LHCN-M2 (cell line): ENCODE results near the gene GLDC. TPM values are rescaled to one million over a fixed set of nuclear protein-coding genes. Genes with fewer than 3 reads are reported as not detected.

Experiments
- DNase-seq: peaks from one replicate; pipeline ENCODE4 v3.0.0-alpha.2; 2012; ENCODE audit warnings: low read depth
- total RNA-seq: library from RNA; depleted of rRNA; stranded (reverse); fragments of >200 nt; gene quantifications from 2 replicates; pipeline ENCODE4 v1.2.3, GENCODE V29; 2014

GLDC gene
- total RNA-seq, 1 experiment from 2014 or later: 2.8 TPM

DNA sequence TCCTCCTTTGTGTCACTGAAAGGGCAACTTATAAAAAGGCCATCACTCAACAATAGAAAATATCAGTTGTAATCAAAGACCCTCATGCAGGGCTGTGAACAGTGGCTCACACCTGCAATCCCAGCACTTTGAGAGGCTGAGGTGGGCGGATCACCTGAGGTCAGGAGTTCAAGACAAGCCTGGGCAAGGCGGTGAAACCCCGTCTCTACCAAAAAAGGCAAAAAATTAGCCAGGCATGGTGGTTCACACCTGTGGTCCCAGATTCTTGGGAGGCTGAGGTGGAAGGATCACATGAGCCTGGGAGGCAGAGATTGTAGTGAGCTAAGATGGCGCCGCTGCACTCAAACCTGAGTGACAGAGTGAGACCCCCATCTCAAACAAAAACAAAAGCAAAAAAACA lies 24.7 kb downstream of the GLDC start:
- no peak for DNase-seq

DNA sequence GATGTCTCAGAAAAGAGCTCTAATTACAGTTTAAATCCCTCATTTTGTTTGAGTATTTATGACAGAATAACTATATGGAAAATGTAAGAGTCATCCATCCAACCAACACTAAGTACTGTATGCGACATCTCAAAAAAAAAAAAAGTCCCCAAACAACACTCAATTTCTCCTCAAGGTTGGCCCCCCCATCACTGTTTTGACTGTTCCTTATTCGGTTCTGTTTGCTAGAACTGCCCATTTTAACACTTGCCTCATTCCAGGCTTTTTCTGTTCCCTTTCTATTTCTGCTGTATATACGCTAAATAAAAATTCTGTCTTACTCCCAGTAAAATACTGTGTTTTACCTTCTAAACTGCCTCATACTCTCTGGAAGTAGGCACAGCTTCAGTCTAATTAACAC lies 25.2 kb downstream of the GLDC start:
- DNase-seq: no peak

DNA sequence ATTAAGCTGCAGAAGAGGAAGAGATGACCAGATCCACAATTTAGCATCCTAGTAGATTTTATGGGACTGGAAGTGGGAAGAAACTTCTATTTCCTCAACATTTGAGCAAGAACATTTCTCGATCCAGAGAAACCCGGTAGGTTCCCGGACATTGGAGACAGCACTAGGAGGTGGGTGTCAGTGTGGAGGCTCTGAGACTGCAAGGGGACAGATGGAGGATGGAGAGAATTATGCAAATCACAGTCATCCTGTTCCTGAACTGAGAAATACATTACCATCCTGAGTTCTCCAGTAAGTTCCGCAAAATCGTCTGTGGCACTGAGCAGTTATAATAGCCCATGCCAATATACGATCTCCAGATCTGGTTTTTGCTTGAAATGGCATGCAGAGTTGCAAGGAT lies 25.6 kb downstream of the GLDC start:
- DNase-seq: no peak

DNA sequence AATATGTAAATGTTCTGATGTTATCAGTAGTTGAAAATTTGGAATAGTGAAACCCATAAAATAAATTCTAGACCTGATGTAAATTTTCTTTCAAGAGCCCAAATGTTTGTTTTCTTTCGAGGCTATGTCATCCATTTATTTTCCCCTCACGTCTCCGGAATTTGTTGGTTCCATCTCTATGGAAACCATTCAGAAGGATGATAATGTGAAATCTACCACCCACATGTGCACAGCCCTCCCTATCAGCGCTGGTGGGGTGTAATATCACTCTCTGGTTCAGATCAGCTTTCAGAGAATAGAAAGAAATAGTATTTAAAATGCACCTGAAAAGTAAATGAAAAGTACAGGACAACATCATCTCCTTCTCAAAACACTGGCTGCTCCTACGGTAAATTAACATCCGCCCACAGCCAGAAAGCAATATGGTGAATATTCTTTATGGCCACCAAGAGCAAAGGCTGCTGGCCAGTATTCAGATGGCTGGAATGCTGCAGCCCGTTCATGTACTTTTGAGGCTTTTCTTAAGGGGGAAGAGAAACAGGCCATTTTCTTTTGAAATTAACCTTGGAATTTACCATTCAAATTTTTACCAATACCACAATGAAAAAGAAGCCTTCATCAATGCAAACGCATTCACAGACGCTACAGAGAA lies 28.5 kb downstream of the GLDC start:
- no peak for DNase-seq

DNA sequence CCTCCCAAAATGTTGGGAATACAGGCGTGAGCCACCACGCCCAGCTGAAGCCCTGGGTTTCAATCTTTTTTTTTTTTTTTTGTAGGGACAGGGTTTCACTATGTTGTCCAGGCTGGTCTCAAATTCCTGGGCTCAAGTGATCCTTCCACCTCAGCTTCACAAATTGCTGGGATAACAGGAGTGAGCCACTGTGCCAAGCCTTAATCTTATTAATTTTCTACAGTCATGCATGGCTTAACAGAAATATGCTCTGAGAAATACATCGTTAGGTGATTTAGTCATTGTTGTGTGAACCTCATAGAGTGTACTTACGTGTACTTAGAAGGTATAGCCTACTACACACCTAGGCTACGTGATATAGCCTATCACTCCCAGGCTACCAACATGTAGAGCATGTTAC lies 31.0 kb downstream of the GLDC start:
- no peak for DNase-seq

DNA sequence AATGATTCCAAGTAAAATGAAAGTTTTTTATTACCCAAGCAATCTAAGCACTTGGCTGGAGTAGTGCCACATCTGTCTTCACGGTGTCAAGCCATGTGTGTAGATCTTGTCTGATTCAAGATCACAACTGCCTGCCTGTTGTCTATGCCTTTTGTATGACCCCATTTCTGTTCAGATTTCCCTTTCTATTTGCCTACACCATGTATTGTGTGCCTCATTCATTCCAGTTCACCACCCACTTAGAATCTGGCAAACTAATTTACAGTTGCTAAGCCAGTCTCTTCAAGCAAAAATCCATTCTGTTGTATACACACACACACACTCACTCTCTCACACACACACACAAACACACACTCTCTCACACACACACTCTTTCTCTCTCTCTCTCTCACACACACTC lies 33.7 kb downstream of the GLDC start:
- no peak for DNase-seq

DNA sequence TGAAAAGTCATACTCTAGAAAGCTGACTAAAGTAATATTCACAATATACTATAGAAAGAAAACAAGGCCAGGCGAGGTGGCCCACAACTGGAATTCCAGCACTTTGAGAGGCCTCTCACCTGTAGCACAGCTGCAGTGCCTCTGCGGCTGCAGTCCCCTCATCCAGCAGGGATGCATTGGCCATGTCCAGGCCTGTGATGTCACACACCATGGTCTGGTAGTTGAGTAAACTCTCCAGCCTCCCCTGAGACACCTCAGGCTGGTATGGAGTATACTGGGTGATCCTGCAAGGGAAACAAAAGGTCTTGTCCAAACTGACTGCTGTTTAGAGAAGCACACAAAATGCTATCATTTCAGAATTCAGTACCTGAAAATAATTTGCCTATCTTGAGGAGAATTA lies 35.5 kb downstream of the GLDC start:
- no peak for DNase-seq

DNA sequence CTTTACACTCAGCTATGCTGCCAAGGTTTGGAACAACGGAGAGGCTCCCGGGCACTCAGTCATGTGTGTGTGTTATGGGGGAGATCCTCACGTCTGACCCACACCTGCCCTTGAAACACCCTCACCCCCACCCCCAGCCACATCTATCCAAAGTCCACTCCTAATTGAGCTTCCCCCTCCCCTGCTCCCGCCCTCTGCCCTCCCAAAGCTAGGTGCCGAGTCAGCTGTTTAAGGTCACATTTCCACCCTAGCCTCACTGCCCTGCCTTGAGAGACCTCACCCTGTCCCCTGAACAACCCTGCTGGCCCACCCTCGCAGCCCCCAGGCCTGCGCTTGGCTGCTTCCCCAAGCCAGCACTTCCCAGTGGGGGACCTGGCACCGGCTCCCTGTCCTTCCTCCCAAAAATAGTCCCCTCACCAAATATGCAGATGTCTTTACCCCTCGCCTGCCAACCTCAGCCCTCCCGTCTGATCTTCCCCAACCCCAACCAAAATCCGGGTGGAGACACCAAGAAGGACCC lies 36.0 kb downstream of the GLDC start:
- DNase-seq: no peak

DNA sequence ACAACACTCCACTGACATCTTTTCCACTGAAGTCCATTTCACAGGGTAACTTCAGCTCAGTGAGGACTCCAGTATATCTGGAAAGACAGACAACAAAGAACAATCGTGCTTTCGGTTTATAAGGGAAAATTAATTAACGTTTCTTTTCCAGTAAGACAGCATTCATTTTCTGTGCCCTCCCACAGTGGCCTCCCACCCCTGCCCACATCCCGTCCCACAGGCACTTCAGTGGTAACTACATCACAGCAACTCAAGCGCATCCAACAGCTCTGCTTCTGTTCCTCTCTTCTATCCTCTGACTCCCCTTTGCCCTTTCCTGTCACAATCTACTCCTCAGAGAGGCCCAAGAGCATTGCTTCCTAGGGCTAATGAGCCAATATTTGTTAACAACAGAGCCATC lies 40.3 kb downstream of the GLDC start:
- no peak for DNase-seq

DNA sequence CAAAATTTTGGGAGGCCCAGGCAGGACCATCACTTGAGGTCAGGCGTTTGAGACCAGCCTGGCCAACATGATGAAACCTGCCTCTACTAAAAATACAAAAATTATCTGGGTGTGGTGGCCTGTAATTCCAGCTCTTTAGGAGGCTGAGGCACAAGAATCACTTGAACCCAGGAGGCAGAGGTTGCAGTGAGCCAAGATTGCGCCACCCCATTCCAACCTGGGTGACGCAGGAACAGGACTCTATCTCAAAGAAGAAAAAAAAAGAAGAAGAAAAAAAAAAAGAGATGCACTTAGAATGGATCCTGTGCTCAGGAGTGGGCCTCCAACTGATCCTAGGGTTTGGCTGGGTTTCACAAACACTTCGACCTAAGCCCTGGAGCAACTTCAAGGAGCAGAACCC lies 45.1 kb downstream of the GLDC start:
- no peak for DNase-seq

DNA sequence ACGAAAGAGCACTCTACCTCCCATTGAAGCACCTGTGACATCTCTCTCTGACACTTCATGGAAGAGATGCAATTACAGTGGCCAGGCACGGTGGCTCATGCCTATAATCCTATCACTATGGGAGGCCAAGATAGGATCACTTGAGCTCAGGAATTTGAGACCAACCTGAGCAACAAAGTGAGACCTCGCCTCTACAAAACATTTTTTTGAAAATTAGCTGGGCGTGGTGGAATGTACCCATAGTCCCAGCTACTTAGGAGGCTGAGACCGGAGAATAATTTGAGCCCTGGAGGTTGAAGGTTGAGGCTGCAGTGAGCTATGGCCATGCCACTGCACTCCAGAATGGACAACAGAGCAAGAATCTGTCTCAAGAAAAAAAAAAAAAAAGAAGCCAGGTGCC lies 45.5 kb downstream of the GLDC start:
- no peak for DNase-seq

DNA sequence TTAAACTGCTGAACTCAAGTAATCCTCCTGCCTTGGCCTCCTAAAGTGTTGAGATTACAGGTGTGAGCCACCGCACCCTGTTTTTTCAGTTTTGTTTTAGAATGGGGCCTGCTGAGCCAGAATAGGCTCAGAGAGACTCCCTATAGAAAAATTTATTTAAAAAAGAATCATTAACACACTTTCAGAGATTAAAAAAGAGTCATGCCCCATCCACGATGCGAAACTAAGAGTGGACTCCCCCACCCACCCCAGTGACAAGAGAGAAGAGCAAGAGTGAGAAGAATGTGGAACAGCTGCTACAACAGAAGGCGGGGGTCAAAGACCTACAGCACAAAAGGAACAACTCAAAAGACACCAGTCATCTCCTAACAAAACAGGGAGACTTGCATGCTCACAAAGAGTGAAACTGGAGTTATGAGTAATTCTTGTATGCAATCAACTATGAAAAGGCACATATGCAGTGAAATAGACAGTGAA lies 47.2 kb downstream of the GLDC start:
- DNase-seq: peak; percentile 51

DNA sequence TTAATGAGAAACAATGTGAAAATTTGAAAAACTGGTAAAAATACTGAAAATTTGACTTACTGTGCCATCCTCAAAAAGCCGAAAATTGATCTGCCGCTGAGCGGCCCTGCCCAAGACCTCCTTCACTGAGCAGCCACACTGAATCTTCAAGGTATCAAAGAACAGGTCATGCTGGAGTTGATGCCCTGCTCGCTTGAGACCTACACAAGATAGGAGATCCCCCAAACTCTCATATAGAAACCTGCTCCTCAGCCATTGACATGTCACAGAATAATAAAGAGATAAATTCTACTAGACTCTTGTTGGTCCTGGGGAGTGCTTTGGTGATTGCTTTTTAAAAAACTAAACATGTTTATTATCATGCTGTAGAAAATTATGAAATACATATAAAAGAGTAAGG lies 52.7 kb downstream of the GLDC start:
- no peak for DNase-seq

DNA sequence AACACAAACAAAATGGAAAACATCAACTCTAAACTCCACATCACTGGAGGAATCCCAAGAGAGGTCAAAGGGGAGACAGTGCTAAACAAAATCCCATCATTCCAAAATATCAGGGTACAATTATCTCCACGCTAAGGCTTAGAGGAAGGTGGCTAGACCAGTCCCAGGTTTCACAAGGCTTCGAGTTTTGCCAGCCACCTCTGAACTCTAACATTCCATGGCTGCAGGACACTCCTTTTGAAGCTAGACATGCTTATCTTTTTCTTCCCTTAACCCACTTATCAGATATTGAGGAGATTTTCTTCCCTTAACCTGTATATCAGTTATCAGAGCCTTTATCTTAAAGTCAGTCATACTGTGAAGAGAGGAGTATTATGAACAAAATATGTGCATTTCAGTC lies 53.3 kb downstream of the GLDC start:
- DNase-seq: no peak

DNA sequence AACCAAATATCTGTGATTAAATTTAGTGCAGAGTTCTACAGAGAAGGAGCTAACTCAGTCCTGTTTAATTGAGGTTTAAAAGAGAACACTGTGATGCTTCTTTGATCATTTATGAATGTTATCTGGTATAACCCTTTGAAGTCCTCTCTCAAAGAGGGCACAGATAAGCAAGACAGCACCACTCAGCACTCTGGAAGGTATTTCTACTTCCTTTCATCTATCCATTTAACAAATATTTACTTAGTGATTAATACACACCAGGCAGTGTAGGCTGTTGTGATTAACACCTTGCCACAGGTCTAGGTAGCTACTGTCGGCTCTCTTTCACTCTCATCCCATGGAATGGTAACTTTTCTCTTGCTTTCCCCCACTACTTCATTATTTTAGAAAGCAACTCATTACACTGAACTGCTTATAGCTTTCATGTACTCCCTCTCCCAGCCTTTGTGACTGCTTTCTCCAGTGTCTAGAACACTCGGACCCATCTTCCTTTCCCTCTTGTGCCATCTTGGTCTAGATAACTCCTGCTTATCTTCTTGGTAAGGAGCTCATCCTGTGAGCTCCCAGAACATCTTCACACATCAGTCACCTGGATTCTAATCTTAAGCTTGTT lies 54.7 kb downstream of the GLDC start:
- no peak for DNase-seq

DNA sequence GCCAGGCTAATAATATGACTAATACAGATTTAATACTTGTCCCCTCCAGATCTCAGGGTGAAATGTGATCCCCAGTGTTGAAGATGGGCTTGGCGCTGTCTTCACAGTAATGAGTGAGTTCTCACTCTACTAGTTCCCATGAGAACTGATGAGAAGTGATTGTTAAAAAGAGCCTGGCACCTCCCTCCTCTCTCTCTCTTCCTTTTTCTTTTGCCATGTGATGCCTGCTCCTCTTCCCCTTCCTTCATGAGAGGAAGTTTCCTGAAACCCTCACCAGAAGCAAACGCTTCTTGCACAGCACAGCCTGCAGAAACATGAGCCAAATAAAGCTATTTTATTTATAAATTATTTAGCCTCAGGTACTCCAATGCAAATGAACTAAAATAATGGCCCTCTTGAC lies 55.2 kb downstream of the GLDC start:
- no peak for DNase-seq

DNA sequence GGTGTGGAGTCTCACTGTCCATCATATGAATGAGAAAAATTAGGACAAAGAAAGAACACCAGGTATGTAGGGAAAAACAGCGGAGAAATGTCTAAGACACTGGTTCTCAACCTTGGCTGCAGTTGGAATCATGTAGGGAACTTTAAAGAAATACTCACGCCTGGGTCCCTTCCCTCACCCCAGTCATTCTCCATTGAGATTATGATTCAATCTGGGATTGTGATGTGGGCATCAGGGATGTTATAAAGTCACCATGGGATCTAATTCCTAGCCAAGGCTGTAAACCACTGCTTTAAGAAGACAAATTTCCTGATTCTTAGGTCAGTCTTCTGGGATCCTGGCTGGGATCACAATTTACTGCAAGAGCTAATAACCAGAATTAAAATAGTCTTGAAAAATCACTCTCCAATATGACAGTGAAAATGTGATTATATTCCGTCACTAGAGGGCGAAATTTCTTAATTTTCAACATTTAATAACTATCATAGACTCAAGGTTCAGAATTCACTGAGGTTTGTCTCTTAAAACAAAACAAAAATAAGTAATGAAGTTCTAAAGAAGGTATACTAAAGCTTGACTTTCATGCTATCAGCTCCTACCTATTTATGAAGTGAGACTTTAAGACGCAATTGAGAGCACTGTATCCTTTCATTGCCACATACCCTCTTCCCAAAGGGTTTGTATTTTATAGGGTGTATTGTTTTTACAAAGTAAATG lies 60.5 kb downstream of the GLDC start:
- peak; percentile 39 for DNase-seq

DNA sequence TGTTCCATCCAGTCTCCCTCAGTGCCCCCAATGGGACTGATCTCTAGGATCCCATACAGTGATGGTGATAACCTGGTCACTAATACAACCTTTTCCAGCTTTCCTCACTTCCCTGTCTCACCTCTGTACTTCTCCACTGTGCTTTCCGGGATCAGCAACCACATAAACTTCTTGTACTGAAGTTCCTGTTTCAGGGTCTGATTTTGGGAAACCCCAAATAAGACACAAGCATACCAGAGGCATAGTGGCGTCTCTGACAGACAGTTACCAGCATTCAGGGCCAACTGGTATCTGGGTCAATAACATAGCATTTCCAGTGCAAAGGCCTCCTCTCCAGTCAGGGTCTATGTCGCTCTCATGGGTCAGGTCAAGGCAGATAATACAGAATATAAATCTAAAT lies 64.3 kb downstream of the GLDC start:
- DNase-seq: no peak

DNA sequence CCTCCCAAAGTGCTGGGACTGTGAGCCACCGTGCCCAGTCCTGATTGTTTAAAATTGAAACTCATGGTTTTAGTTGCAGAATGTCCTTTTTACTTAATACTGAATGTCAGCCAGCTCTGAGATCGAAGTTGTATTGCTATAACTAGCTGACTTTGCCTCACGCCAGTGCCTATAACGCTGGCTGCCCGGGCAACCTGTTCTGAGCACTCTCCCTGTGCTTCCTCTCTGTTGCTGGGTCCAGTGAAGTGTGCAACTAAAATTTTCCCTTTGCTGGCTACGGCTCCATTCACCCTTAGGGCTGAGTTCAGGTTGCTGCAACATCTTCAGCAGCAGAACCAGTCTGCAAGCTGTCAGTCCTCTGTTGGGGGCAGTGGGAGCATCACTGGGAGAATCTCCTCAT lies 65.9 kb downstream of the GLDC start:
- no peak for DNase-seq

DNA sequence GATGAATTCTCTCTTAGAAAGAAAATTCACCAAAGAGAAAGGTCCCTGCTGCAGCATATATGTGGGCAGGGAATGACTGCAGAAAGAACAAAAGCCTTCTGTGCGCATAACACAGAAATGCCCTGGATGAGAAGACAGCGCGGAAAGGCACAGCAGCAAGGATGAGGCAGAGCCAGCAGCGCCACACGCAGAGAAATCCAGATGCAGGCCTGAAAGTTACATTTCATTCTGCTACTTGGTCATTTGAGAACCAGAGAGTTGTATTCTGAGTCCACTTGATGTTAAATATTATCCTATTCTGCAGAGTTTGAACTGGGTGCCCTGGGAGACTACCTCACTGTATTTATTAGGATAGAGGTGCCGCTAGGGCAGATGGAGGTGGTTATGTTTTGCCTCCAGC lies 68.5 kb downstream of the GLDC start:
- DNase-seq: no peak

DNA sequence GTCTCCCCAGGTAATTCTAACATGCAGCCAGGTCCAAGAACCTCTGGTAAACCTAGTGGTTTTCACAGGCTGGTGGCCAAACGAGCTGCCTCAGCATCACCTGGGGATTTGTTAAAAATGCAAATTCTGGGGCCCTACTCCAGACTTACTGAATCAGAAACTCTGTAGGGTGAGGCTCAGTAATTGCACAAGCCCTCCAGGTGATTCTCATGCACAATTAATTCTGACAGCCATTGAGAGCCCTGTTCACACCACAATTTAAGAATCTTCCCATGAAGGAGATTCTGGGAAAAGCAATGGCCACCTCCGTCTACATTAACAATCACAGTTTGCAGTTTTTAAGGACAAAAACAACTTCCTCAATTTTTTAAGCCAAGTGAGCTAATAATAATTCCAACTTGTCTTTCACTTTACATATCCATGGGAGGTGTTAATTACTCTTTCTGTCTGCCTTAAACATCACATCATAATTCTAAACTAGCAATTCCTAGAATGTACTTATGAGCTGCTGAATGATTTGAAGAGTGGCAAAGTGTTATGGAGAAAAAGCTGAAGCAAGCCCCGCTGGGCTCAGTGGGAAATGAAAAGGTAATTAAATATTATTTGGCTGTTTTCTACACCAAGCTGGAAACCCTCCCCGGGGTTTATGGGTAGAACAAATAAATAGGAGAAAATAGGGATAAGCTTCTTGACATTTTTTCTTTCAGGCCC lies 70.0 kb downstream of the GLDC start:
- no peak for DNase-seq

DNA sequence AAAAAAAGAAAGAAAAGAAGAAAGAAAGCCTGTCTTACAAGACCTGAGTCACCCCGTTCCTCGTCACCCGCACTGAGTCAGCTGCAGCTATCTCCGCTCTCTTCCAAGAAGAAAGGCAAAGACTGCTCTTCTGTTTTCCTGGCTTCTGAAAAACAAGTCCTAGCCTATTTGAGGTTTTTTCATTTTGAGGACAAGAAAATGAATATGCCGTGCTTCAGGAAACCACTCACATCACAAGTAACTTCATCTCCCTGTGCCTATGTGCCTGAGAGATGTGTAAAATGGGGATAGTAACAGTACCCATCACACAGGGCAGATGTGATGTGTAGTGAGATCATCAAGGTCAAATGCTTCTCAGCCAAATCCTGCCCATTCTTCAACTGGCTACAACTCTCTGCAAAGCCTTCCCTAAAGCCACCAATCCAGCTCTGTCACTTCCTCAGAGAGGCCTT lies 78.4 kb downstream of the GLDC start:
- DNase-seq: peak; percentile 95
